Fibroblast of upper back skin (primary cell): ENCODE measurements around the gene DUSP15.

ENCODE experiments used
- DNase-seq: peaks from one replicate; pipeline ENCODE4 v3.0.0-alpha.2; 2013

DUSP15 gene

GRCh38 chr20:31894980-31895675 is 24.8 kb upstream of the DUSP15 start:
- peak; percentile 4 for DNase-seq

DNA sequence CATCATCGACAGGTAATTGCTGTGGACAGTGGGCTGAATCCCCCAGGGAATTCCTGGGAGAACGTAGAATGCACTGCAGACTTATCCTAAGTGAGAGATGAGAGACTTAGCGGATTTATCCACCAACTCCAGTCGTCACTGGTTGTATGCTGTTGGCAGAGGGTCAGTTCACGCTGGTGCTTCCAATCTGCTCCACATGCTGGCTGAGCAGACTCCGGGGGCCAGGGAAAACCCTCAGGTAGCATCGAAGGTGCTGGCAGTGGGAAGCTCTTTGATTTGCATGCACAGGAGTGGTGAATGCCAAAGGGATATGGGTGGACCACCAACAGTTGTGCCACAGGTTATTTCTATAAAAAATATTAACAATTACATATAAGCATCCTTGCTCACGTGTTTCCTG is 20.3 kb upstream of the DUSP15 start:
- no peak for DNase-seq

- DNase-seq: no peak
Measured at GRCh38 chr20:31883829-31884228, 13.5 kb upstream of the DUSP15 start.

DNA sequence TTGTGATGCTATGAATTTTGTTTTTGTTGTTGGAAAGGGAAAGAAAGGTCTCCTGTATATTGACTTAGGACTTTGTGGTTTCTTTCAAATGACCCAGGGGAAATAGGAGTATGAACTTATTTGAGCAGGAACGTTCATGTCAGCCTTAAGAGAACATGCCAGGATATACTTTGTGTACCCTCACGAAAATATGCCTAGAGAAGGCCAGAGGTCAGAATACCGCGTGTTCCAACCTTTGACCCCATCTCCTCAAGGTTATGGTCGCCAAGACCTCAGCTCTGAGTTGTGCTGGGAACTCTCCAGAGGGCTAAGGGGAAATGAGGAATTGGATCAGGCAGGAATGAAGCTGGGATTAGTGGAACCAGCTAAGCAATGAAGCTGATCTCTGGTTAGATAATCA is 11.6 kb upstream of the DUSP15 start:
- DNase-seq: no peak

- peak; percentile 93 for DNase-seq
Measured at GRCh38 chr20:31879143-31879987, 9.0 kb upstream of the DUSP15 start.

- no peak for DNase-seq
Measured at GRCh38 chr20:31877684-31878083, 7.4 kb upstream of the DUSP15 start.

GRCh38 chr20:31875671-31876070 is 5.3 kb upstream of the DUSP15 start:
- no peak for DNase-seq

GRCh38 chr20:31872406-31872805 is 2.1 kb upstream of the DUSP15 start:
- DNase-seq: no peak

GRCh38 chr20:31871618-31871954 is 1.3 kb upstream of the DUSP15 start:
- DNase-seq: no peak

DNA sequence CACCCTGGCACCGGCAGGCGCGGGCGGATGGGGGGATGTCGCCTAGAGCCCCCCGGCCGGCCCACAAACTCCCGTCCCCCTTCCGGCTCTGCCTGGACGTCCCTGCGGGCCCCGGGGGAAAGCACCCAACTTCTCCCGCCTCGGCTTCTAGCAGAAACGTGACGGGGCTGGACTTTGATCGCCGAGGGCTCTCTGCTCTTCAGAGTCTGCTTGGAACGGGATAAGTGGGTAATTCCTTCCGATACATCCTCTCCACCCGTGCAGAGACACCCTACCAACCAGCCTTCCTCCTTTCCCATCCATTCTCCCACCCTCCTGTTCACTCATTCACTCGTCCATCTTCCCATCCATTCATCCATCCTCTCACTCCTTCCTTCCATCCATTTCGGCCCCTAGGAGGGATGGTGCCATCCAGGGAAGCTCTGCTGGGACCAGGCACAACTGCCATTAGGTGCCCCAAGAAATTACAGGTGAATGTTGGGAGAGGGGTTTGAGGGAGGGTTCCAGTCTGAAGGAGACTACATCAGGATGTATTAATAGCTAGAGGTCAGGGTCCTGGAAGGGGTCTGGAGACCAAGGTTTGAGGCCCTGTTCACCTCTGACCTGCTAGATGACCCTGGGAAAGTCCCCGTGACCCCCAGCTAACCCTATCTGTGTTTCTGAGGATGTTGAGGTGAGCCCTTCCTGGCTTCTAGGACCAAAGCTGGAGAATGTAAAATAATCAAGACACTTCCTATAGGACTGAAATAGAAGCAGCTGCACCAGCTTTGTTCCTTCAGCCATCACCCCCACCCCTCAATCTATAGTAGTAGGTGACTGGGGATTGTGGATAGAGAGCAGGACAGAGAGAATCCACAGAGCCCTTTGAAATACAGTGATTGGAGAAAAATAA is 645 bp upstream of the DUSP15 start:
- DNase-seq: no peak

GRCh38 chr20:31869673-31869941 is 720 bp downstream of the DUSP15 start:
- no peak for DNase-seq

DNA sequence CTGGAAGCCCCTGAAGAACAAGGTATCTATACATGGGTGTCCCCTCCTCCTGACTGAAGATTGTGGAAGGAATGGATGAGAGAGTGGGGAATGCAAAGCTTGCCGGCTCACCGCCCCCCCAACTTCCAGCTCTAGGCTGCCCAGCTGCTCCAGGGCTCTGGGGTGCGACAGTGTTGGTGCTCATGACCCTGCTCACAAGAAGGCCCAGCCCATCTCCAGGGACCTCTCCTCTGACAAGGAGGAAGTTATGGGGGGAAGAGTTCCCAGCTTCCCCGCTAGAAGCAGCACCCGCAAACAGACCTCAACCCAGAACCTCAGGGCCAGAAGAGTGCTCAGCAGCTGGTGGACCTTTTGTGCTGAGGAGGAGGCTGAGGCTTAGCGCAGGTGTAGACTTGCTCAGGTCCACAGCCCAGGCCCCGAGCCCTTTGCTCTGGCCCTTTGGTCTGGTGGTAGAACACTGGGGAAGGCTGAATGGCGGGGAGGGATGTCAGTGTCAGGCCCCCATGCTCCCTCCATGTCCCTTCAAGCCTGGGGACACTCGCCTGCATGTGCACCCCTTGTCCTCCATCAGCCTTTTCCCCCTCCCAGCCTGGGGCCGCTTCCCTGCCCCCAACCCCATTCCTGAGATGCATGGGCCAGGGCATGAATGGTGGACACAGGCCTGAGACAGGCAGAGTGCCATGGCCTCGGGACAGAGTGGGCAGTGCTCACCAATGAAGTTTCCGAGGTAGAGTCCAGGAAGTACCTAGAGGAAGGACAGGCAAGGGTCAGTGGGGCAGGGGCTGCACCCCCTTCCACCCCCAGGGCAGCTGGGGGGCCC is 1.3 kb downstream of the DUSP15 start:
- DNase-seq: no peak

- no peak for DNase-seq
Measured at GRCh38 chr20:31866221-31866620, 4.1 kb downstream of the DUSP15 start.

DNA sequence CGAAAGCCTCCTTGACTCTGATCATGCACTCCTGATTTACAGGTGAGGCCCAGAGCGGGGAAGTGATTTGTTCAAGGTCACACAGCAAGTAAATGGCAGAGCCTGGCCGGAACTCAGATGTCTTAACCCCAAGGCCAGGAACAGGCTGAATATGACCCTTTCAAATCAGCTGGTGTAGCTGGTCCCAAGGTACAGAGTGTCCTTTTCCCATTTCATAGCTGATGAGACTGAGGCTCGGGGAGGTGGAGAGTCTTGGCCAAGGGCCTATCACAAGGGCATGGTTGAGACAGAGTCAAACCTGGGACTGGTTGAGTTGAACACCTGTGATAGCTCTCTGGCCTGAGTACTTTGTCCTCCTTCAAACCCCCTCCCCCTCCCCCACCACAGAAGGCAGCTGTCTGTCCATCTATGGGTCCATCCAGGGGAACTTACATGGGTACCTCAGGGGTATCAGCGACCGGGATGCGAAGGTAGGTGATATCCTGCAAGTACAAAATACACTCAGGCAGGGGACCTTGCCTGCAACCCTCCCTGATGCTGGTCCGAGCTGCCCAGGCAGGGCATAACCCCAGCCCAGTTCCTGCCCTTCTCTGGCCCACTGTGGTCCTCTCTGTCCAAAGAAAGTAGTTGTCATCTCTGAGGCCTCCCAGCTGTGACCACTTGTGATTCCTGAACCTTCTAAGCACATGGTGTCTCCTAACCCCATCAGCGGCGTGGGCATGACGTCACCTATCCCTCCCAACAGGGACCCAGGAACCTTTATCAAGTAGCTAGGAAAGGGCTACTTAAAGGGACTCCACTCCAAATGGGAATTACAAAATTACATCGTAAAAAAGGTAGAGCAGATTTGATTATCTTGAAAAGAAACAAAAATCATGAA is 5.6 kb downstream of the DUSP15 start:
- no peak for DNase-seq

DNA sequence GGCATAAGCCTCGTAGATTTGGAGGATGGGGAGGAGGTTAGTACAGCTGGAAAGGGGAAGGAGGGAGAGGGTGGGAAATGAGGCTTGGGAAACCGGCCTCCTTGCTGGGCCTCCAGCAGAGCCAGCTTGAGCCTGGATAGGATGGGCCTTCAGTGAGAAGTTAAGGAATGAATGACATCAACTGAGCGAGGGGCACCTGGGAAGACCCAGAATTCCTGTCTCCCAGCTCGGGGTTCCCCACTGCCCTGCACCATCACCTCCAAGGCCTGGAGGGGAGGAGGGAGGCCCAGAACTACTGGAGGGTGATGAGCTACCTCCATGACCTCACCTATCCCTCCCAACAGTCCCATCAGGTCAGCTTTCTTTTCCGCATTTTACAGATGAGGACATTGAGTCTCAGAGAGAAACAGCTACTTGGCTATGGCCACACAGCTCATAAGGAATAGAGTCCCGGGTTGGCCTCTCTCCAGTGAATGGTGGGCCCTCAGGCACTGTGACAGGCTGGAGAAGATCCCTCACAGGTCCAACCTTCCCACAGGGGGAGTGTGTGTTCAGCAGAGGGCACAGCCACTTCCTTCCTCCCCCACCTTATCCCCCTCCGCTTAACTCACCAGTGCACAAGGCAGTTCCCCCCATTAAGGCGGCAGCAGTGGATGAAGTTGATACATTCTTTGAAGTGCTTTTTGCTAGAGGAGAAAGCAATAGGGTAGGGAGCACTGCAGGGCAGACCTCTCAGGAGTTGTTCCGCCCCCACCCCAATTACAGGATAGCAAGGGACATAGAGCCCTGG is 6.8 kb downstream of the DUSP15 start:
- no peak for DNase-seq

GRCh38 chr20:31862506-31862905 is 7.8 kb downstream of the DUSP15 start:
- no peak for DNase-seq

DNA sequence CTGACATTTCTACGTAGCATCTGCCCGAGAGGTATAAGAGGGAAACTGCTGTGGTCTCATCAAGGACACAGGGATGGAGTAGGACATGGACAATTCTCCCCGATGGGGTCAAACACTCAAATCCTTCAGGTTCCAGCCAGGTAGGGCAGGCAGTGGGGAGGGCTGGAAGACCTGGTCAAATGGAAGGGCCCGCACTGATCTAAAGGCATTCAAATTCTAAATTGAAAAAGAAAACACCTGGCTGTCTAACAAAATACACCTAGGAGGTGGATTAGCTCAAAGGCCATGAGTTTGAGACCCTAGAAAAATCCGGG is 8.2 kb downstream of the DUSP15 start:
- no peak for DNase-seq

DNA sequence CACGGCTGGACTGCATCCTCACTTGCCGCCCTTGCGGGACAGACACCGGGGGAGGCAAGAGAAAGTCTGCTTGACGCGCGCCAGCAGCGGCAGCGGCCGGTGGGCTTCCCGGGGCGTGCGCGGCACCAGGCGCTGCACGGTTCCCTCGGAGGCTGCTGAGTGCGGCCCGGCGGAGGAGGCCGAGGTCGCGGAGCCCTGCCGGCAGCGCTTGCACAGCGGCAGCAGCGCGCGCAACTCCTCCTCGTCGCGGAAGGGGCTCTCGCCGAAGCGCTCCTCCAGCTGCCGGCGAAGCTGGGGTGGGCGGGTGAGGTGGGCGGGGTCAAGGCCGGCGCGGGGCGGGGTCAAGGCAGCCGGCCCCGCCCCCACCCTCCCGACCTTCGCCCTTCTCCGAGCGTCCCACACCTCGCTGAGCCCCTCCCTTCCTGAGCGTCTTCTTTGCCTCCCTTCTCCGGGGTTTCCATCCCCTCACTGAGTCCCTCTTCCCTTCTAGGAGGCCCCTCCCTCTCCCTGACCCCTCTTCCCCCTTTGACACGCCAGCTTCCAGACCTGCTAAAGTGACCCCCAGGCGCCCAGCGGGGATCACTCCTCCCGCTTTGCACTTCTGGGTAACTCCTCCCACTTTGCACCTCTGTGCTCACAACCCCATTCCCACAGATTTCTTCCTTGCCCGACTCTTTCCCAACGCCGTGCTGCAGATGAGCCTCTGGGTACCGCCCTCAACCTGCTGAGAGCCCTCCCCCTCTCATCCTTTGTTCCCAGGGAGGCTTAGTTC is 8.8 kb downstream of the DUSP15 start:
- DNase-seq: peak; percentile 48

- no peak for DNase-seq
Measured at GRCh38 chr20:31861135-31861384, 9.3 kb downstream of the DUSP15 start.

- DNase-seq: no peak
Measured at GRCh38 chr20:31860390-31861134, 9.8 kb downstream of the DUSP15 start.
